Epithelial cell of esophagus (primary cell): Measurements from ENCODE around the gene CCNF.
A peak's percentile ranks its signal among the peaks of the same experiment; 100 is the strongest.
"Not testable (repeated sequence)": the region's sequence is repeated elsewhere in the genome, so short reads cannot be mapped to it uniquely, and the experiment has no call there.

Experiments used
- DNase-seq: peaks from one replicate; pipeline ENCODE4 v3.0.0; 2010; ENCODE audit warnings: low read depth
- H3K4me3 ChIP-seq: 2 replicates; pipeline ENCODE4 v1.5.1; 2011; ENCODE audit warnings: mild to moderate bottlenecking, low read length, control low read depth
- CTCF ChIP-seq: IDR thresholded peaks from 2 replicates; pipeline ENCODE4 v1.5.1; 2011; ENCODE audit warnings: low read depth, mild to moderate bottlenecking, low read length, control low read depth, inconsistent platforms; ENCODE audit not compliant: insufficient read depth; ENCODE audit errors: missing control alignments

Gene CCNF

GRCh38 chr16:2429034-2429770 lies at the start of gene CCNF:
CCNF (plus strand) TSS chr16:2429447; CDS start chr16:2429482, 35 bp downstream.
- H3K4me3 ChIP-seq, result peak within 1 kb of the TSS; percentile 69
- peak; percentile 97 for DNase-seq
- TF ChIP-seq CTCF, result no peak

GRCh38 chr16:2383501-2383900 lies 45.7 kb upstream of the CCNF start:
- TF ChIP-seq CTCF, result no peak
- no peak overlapping the region for H3K4me3 ChIP-seq
- no peak for DNase-seq

- DNase-seq, result no peak
- TF ChIP-seq CTCF, result no peak
- H3K4me3 ChIP-seq, result no peak overlapping the region
Observed at GRCh38 chr16:2384426-2384825, 44.8 kb upstream of the CCNF start.

- peak; percentile 86 for DNase-seq
- no peak for TF ChIP-seq CTCF
- H3K4me3 ChIP-seq, result no peak overlapping the region
Observed at GRCh38 chr16:2385190-2385836, 43.9 kb upstream of the CCNF start.

- H3K4me3 ChIP-seq, DNase-seq: not testable (repeated sequence)
Observed at GRCh38 chr16:2385982-2386381, 43.3 kb upstream of the CCNF start.

- TF ChIP-seq CTCF, result peak; percentile 13
- DNase-seq, result no peak
- no peak overlapping the region for H3K4me3 ChIP-seq
Observed at GRCh38 chr16:2386990-2387389, 42.3 kb upstream of the CCNF start.

GRCh38 chr16:2388139-2388874 lies 40.9 kb upstream of the CCNF start:
- no peak overlapping the region for H3K4me3 ChIP-seq
- no peak for TF ChIP-seq CTCF
- no peak for DNase-seq
